HepG2 (cell line): Measurements from ENCODE around the gene TRMT112. TPM values are rescaled to one million over a fixed set of nuclear protein-coding genes. Genes with fewer than 3 reads are reported as not detected.

Experiments
- ATF2 ChIP-seq: sonication (generic); formaldehyde crosslinking; IDR thresholded peaks from 2 replicates; pipeline ENCODE4 v1.4.0; 2020; ENCODE audit warnings: missing genetic modification reagents
- BRCA1 ChIP-seq: sonication (generic); formaldehyde crosslinking; IDR thresholded peaks from 2 replicates; pipeline ENCODE4 v1.4.0; 2020; ENCODE audit warnings: missing genetic modification reagents
- FOXO1 ChIP-seq: sonication (generic); formaldehyde crosslinking; IDR thresholded peaks from 2 replicates; pipeline ENCODE4 v1.4.0; 2020; ENCODE audit warnings: missing genetic modification reagents
- MBNL3 ChIP-seq: fragments of 250-450 bp; sonication (Bioruptor Pico); conservative IDR thresholded peaks from 2 replicates; pipeline ENCODE4 v1.8.0; 2022; ENCODE audit warnings: mild to moderate bottlenecking, inconsistent platforms
- MED1 ChIP-seq: sonication (generic); formaldehyde crosslinking; IDR thresholded peaks from 2 replicates; pipeline ENCODE4 v1.4.0; 2020; ENCODE audit warnings: missing genetic modification reagents
- MXD1 ChIP-seq: sonication (generic); formaldehyde crosslinking; IDR thresholded peaks from 2 replicates; pipeline ENCODE4 v1.4.0; 2020; ENCODE audit warnings: mild to moderate bottlenecking, missing genetic modification reagents
- NR1H2 ChIP-seq: sonication (generic); formaldehyde crosslinking; IDR thresholded peaks from 2 replicates; pipeline ENCODE4 v1.8.1; 2022; ENCODE audit warnings: low read depth, missing genetic modification reagents, borderline replicate concordance
- POGZ ChIP-seq: sonication (generic); formaldehyde crosslinking; IDR thresholded peaks from 2 replicates; pipeline ENCODE4 v1.4.0; 2020; ENCODE audit warnings: mild to moderate bottlenecking, missing genetic modification reagents
- POLR2AphosphoS5 ChIP-seq: IDR thresholded peaks from 2 replicates; pipeline ENCODE4 v1.6.1; 2012; ENCODE audit warnings: low read depth, low read length
- RELA ChIP-seq: sonication (generic); formaldehyde crosslinking; IDR thresholded peaks from 2 replicates; pipeline ENCODE4 v1.4.0; 2020; ENCODE audit warnings: missing genetic modification reagents
- SAP130 ChIP-seq: IDR thresholded peaks from 2 replicates; pipeline ENCODE4 v1.6.1; 2016; ENCODE audit warnings: low read depth
- ZFP1 ChIP-seq: IDR thresholded peaks from 2 replicates; pipeline ENCODE4 v1.6.1; 2016
- ZFP37 ChIP-seq: sonication (generic); formaldehyde crosslinking; IDR thresholded peaks from 2 replicates; pipeline ENCODE4 v1.4.0; 2020; ENCODE audit warnings: missing genetic modification reagents, borderline replicate concordance
- ZFP91 ChIP-seq: sonication (generic); formaldehyde crosslinking; IDR thresholded peaks from 2 replicates; pipeline ENCODE4 v1.9.0; 2022; ENCODE audit warnings: missing genetic modification reagents, mild to moderate bottlenecking, borderline replicate concordance
- ZMAT5 ChIP-seq: sonication (generic); formaldehyde crosslinking; IDR thresholded peaks from 2 replicates; pipeline ENCODE4 v1.5.0; 2020; ENCODE audit warnings: mild to moderate bottlenecking, low read depth, missing genetic modification reagents, borderline replicate concordance
- ZNF205 ChIP-seq: IDR thresholded peaks from 2 replicates; pipeline ENCODE4 v1.6.1; 2018; ENCODE audit warnings: missing biosample characterization, missing genetic modification reagents
- ZNF460 ChIP-seq: sonication (generic); formaldehyde crosslinking; IDR thresholded peaks from 2 replicates; pipeline ENCODE4 v1.5.1; 2020; ENCODE audit warnings: missing genetic modification reagents, mild to moderate bottlenecking, borderline replicate concordance
- ZNF558 ChIP-seq: sonication (generic); formaldehyde crosslinking; IDR thresholded peaks from 2 replicates; pipeline ENCODE4 v1.9.0; 2022; ENCODE audit warnings: mild to moderate bottlenecking, missing genetic modification reagents, borderline replicate concordance
- ZNF567 ChIP-seq: sonication (generic); formaldehyde crosslinking; IDR thresholded peaks from 2 replicates; pipeline ENCODE4 v1.8.1; 2023; ENCODE audit warnings: mild to moderate bottlenecking, missing genetic modification reagents, borderline replicate concordance
- ZNF704 ChIP-seq: sonication (generic); formaldehyde crosslinking; IDR thresholded peaks from 2 replicates; pipeline ENCODE4 v1.8.1; 2023; ENCODE audit warnings: mild to moderate bottlenecking, inconsistent platforms, moderate library complexity, missing genetic modification reagents, borderline replicate concordance
- ZNF761 ChIP-seq: sonication (generic); formaldehyde crosslinking; conservative IDR thresholded peaks from 2 replicates; pipeline ENCODE4 v1.4.0; 2020; ENCODE audit warnings: mild to moderate bottlenecking, missing genetic modification reagents
- ZSCAN22 ChIP-seq: sonication (generic); formaldehyde crosslinking; IDR thresholded peaks from 2 replicates; pipeline ENCODE4 v1.4.0; 2020; ENCODE audit warnings: mild to moderate bottlenecking, missing genetic modification reagents
- ZSCAN31 ChIP-seq: sonication (generic); formaldehyde crosslinking; IDR thresholded peaks from 2 replicates; pipeline ENCODE4 v1.5.0; 2020; ENCODE audit warnings: low read depth, mild to moderate bottlenecking, missing genetic modification reagents
- polyA plus RNA-seq, 8 experiments: library from polyadenylated mRNA; depleted of rRNA in 3 of 8; stranded (reverse) in 7 of 8; unstranded in 1 of 8; fragments of >200 nt; fragmentation: Illumina TruSeq in 4 of 8; extraction: Trizol in 4 of 8; gene quantifications; 2 replicates each; pipeline versions ENCODE4 v1.2.1 to v1.2.3, GENCODE V29; 2011 to 2016; ENCODE audit warnings: low read depth in 4 of 8, missing spikeins in 1 of 8, mixed read lengths in 1 of 8; ENCODE audit not compliant: insufficient read depth in 1 of 8
- total RNA-seq, 5 experiments: library from RNA; depleted of rRNA; stranded (reverse); fragments of >200 nt; fragmentation: Illumina TruSeq; extraction: Trizol; gene quantifications; 2 replicates each; pipeline ENCODE4 v1.2.3, GENCODE V29; 2016; ENCODE audit warnings: low read depth in 1 of 5

TRMT112 gene
- total and polyA plus RNA-seq, 2 of the 13 experiments (the other 11 are each of a cell fraction or from before 2014, with no cell fraction given) = 186 to 409 TPM

GRCh38 chr11:64341851-64342791 lies 24.8 kb upstream of the TRMT112 start (continued):
- TF ChIP-seq ZSCAN31 (no peak), POLR2AphosphoS5 (no peak), ATF2 (no peak), ZSCAN22 (CRISPR knock-in tag) (no peak), MXD1 (CRISPR knock-in tag) (peak; percentile 17; the same call in 1 of the 2 replicates), ZFP1 (CRISPR knock-in tag) (no peak), ZFP91 (CRISPR knock-in tag) (peak; percentile 37; the same call in 1 of the 2 replicates), BRCA1 (CRISPR knock-in tag) (no peak), SAP130 (peak; percentile 53; the same call in 1 of the 2 replicates), MBNL3 (CRISPR knock-in tag) (no peak), MED1 (no peak), POGZ (CRISPR knock-in tag) (no peak), ZNF704 (CRISPR knock-in tag) (no peak), NR1H2 (CRISPR knock-in tag) (no peak), ZMAT5 (no peak), ZNF558 (no peak), ZNF205 (0 out of 2 replicates have a peak, but pooled peaks have one; percentile 39), FOXO1 (CRISPR knock-in tag) (no peak), ZNF567 (no peak), ZFP37 (CRISPR knock-in tag) (no peak), ZNF761 (CRISPR knock-in tag) (no peak), ZNF460 (no peak), RELA (CRISPR knock-in tag) (no peak)
